Astrocyte (in vitro differentiated cells and primary cell): ENCODE measurements around the gene PPP1R14B.

ENCODE experiments used
- EZH2 ChIP-seq: IDR thresholded peaks from 2 replicates; pipeline ENCODE4 v1.6.1; 2012; ENCODE audit warnings: mild to moderate bottlenecking, low read length, inconsistent platforms; ENCODE audit not compliant: insufficient read depth
- TF ChIP-seq, protein P1 (sequence below): IDR thresholded peaks from 2 replicates; pipeline ENCODE4 v1.5.1; 2011; ENCODE audit warnings: low read depth, mild to moderate bottlenecking, inconsistent platforms, low read length, moderate library complexity; ENCODE audit not compliant: insufficient read depth

DNA sequence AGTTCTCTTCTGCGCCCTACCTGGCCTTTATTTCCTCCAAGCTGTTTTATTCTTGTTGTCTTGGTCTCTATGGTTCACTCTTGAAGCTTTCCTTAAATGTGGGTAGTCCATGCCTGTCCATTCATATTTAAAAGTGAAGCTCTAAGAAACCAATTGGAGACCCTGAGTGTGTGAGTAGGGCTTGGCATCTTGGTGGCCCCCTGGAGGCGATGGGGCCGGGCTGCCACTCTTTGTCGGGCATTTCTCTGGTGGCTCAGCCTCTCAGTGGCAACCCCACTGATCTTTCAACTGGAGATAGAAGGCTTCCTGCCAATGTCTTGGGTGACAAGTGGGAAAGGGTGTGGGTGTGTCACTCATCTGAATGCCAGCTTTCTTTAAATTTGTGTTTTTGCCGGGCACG lies 29.9 kb downstream of the PPP1R14B start:
- TF ChIP-seq, protein P1, sequence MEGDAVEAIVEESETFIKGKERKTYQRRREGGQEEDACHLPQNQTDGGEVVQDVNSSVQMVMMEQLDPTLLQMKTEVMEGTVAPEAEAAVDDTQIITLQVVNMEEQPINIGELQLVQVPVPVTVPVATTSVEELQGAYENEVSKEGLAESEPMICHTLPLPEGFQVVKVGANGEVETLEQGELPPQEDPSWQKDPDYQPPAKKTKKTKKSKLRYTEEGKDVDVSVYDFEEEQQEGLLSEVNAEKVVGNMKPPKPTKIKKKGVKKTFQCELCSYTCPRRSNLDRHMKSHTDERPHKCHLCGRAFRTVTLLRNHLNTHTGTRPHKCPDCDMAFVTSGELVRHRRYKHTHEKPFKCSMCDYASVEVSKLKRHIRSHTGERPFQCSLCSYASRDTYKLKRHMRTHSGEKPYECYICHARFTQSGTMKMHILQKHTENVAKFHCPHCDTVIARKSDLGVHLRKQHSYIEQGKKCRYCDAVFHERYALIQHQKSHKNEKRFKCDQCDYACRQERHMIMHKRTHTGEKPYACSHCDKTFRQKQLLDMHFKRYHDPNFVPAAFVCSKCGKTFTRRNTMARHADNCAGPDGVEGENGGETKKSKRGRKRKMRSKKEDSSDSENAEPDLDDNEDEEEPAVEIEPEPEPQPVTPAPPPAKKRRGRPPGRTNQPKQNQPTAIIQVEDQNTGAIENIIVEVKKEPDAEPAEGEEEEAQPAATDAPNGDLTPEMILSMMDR = no peak
- TF ChIP-seq EZH2 = no peak
